ENCODE measurements around the gene SERGEF. TPM values are rescaled to one million over a fixed set of nuclear protein-coding genes. Genes with fewer than 3 reads are reported as not detected.

Gene SERGEF
- total RNA-seq, 1 donor from 2014 or later, result 32.4 TPM

GRCh38 chr11:17755891-17756290, 257.0 kb downstream of the SERGEF start:
- no peak for DNase-seq (ENCODE audit: low spot score, unreplicated experiment)
- no peak for TF ChIP-seq CTCF (IDR thresholded peaks at IDR 0.05; ENCODE audit: unreplicated experiment)
- Mint-ChIP-seq H3K36me3 (ENCODE audit: insufficient read depth) (no peaks in the 10 kb centered on the region), H3K4me1 (ENCODE audit: low read depth) (peaks cover 11% of the 10 kb centered on the region), H3K27ac (no peak overlapping the region), H3K9me3 (ENCODE audit: low read depth) (no peaks in the 10 kb centered on the region), H3K4me3 (ENCODE audit: low read depth) (no peak overlapping the region), H3K27me3 (peaks cover 51% of the 10 kb centered on the region)

- TF ChIP-seq CTCF (IDR thresholded peaks at IDR 0.05; ENCODE audit: unreplicated experiment), result no peak
- H3K27me3 Mint-ChIP-seq, result peaks cover 44% of the 10 kb centered on the region
- H3K9me3 Mint-ChIP-seq (ENCODE audit: low read depth), result no peaks in the 10 kb centered on the region
- H3K4me3 Mint-ChIP-seq (ENCODE audit: low read depth), result no peak overlapping the region
- H3K27ac Mint-ChIP-seq, result no peak overlapping the region
- H3K4me1 Mint-ChIP-seq (ENCODE audit: low read depth), result peaks cover 11% of the 10 kb centered on the region
- no peak for DNase-seq (ENCODE audit: low spot score, unreplicated experiment)
- no peaks in the 10 kb centered on the region for H3K36me3 Mint-ChIP-seq (ENCODE audit: insufficient read depth)
These were observed 259.2 kb downstream of the SERGEF start for GRCh38 chr11:17753641-17754040.

GRCh38 chr11:17753153-17753552, 259.7 kb downstream of the SERGEF start:
- Mint-ChIP-seq H3K9me3 (ENCODE audit: low read depth) (no peaks in the 10 kb centered on the region), H3K36me3 (ENCODE audit: insufficient read depth) (no peaks in the 10 kb centered on the region), H3K4me1 (ENCODE audit: low read depth) (peaks cover 11% of the 10 kb centered on the region), H3K27ac (no peak overlapping the region), H3K4me3 (ENCODE audit: low read depth) (no peak overlapping the region), H3K27me3 (peaks cover 41% of the 10 kb centered on the region)
- no peak for TF ChIP-seq CTCF (IDR thresholded peaks at IDR 0.05; ENCODE audit: unreplicated experiment)
- DNase-seq (ENCODE audit: low spot score, unreplicated experiment), result no peak

- Mint-ChIP-seq H3K27ac (no peak overlapping the region), H3K27me3 (peaks cover 43% of the 10 kb centered on the region), H3K9me3 (ENCODE audit: low read depth) (no peaks in the 10 kb centered on the region), H3K36me3 (ENCODE audit: insufficient read depth) (no peaks in the 10 kb centered on the region), H3K4me1 (ENCODE audit: low read depth) (peaks cover 11% of the 10 kb centered on the region), H3K4me3 (ENCODE audit: low read depth) (no peak overlapping the region)
- no peak for DNase-seq (ENCODE audit: low spot score, unreplicated experiment)
- TF ChIP-seq CTCF (IDR thresholded peaks at IDR 0.05; ENCODE audit: unreplicated experiment), result no peak
These were observed 260.7 kb downstream of the SERGEF start for GRCh38 chr11:17752144-17752543.

- no peak for TF ChIP-seq CTCF (IDR thresholded peaks at IDR 0.05; ENCODE audit: unreplicated experiment)
- H3K27ac Mint-ChIP-seq, result no peak overlapping the region
- no peaks in the 10 kb centered on the region for H3K9me3 Mint-ChIP-seq (ENCODE audit: low read depth)
- peaks cover 11% of the 10 kb centered on the region for H3K4me1 Mint-ChIP-seq (ENCODE audit: low read depth)
- no peaks in the 10 kb centered on the region for H3K36me3 Mint-ChIP-seq (ENCODE audit: insufficient read depth)
- no peak overlapping the region for H3K4me3 Mint-ChIP-seq (ENCODE audit: low read depth)
- no peak for DNase-seq (ENCODE audit: low spot score, unreplicated experiment)
- H3K27me3 Mint-ChIP-seq, result peaks cover 42% of the 10 kb centered on the region
These were observed 261.3 kb downstream of the SERGEF start for GRCh38 chr11:17751558-17751957.
